Right lung (tissue), 5 donors: ENCODE data around the gene SPPL3. TPM values are rescaled to one million over a fixed set of nuclear protein-coding genes. Genes with fewer than 3 reads are reported as not detected.
A peak's percentile ranks its signal among the peaks of the same experiment; 100 is the strongest.

ENCODE experiments used
- DNase-seq, 2 donors: peaks; one replicate each; pipeline ENCODE4 v3.0.0-alpha.2; 2013
- polyA plus RNA-seq, 5 donors: library from polyadenylated mRNA; unstranded; fragments of 120-200 nt; gene quantifications; one replicate each; pipeline versions ENCODE4 v1.2.1 to v1.2.3, GENCODE V29; 2013; ENCODE audit warnings: inconsistent platforms in 1 of 5, low replicate concordance in 1 of 5; ENCODE audit not compliant: insufficient read length in 5 of 5, insufficient read depth in 1 of 5

The SPPL3 gene
- polyA plus RNA-seq, 5 donors = 67.1 to 76.6 (median 75.5) TPM

DNA sequence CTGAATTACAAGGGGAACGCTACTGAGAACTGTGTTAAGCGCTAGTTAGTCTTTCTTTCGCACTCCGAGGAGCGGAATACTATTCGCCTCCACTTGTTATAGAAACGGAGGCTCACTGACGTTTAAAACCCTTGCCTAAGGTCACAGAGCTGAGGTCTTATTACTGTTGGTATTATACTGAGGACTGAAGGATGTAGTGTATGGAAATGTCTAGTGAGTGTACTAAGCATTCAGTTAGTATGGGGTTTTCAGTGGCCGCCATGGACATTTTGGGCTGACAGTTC is 177.7 kb downstream of the SPPL3 start:
- DNase-seq = no peak

DNA sequence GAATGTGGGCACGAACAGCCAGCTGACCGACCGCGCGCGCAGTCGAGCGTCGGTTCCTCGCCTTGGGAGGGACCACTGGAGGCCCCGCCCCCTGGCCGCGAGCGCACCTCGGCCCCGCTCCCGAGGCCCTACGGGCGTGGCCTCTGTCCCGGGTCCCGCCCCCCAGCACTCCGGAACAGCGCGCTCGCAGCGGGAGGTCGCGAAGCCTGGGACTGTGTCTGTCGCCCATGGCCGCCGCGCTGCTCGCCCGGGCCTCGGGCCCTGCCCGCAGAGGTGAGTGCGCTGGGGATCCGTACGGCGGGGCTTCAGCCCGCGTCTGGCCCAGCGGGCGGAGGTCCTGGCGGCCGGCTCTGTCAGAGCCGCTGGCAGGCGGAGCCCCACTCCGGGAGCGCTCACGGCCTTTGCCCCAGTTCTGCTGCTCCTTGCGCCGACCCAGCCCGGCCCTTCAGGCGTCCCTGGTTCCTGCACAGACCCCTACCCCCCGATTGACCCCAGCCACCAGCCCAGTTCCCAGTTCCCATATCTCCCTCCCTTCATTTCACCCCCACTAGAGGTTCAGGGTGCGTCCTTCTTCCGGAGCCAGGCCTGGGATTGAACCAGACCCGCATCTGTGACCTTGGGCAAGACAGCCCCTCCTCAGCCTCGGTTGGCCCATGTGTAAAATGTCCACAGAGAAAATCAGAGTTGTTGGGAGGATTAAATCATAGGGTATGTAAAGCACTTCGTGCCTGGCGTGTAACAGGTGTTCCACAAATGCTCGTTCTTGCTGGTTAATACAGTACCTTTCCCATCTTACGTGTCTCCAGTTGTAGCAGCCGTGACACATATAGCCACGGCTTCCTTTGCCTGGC is 178.3 kb downstream of the SPPL3 start, which contains the start of gene ACADS:
ACADS (plus strand) TSS at position 168 of the 851 bp plus-strand sequence; CDS start at position 228, 60 bp downstream.
- DNase-seq = peak; percentile 87 to 88

DNA sequence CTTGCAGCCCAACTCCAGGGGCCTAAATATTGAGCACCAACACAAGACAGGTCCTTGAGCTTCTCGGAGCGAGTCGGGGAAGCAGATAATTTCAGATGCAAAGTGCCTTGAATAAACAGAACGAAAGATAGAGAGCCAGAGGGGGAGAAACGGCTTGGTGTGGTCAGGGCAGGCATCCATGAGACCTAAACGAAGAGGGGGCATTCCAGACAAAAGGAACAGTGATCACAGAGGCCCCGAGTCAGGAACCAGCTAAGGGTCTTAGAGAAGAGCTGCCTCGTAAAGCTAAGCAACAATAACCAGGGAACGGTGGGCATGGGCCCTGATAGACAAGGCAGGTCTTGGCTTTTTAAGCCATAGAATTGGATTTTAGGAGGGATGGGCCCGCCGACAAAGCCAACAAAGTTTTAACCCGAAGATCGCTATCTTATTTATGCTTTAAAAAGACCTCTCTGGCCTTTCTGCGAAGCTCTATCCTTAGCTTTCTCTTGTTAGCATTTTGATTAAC is 179.0 kb downstream of the SPPL3 start:
- DNase-seq = no peak

DNA sequence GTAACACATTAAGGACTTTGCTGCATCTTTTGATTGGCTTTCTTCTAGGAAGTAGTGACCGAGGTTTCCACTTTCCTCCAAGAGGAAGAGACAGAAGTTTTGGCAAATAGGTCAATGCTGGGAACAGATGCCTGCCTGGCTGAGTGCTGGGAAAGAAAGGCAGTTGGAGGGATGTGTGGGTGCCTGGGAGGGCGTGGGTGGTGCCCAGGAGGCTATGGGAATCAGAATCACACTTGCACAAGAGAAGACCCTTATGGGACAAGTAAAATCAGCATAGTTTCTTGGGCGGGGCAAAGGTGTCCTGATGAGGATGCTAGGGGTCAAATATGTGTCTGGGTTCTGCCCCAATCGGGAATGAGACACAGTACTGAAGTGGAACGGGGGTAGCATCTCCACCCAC is 179.4 kb downstream of the SPPL3 start:
- DNase-seq = no peak

DNA sequence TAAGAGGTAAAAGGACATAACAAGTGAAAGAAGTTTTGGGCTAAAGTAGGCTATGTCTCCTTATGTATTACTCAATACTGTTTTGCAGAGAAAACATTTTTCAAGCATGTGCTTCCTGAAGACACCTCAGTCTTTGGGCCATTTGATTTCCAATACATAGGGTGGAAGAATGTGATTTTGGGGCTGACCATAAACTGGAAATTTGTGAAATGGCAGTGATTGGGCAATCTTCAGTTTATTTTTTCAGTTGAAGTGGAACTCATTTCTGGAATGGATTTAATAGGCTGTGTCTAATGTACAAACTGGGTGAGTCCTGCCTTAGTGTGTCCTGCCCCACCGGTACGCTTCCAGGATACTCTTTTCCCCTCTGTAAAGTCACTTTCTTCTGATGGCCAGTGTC is 181.4 kb downstream of the SPPL3 start:
- DNase-seq = no peak

DNA sequence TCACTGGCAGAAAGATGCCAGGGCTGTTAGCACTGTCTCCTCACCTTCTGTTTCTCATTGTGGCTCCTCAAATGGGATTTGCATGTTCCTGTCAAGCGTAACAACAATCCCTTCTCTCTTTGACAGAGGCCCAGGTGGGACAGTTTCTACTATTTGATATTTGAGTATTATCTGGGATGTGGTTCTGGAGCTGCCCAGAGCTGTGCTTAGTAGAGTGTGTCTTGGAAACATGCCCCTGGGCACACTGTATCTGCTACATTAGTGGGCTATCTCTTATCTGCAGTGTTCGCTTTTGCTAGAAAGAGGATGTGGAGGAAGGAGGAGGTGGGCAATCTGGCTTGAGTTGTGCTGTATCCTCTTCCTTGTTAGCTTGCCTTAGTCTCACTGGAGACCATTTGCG is 182.3 kb downstream of the SPPL3 start:
- no peak for DNase-seq

DNA sequence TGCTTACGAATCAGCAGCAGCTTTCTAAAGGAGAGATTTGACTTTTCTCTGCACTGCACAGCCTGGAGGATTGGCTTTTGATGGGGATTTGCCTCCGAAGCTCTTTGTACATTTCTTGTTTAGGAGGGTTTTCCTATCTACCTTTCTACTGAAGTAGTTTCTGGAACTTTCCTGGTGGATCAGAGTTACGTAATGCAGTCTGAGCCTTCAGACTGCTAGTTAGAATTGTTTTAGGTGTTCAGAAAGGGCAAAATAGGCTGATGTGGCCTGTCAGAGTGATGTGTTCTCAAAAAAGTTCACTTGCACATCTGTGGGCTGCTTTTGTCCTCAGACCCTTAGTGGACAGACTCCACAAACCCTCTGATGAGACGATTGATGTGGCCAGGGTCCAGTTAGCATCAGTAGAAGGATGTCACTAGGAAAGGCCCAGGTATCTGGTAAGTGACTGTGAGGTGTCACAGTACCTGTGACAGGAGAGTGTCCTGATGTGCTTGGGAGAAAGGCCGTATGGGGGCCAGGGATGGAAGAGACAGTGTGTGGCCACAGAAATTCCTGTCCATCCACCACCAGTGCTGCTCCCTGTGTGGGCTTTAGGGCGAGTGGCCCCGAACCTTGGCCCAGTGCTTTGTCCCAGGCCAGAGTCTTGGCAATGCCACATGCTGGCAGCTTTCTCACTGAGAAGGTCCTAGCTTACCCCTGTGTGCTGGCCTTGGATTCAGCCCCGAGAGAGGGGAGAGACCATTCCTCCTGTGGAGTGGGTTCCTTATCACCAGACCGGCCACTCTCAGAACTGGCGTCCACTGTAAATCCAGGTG is 183.0 kb downstream of the SPPL3 start:
- no peak for DNase-seq

DNA sequence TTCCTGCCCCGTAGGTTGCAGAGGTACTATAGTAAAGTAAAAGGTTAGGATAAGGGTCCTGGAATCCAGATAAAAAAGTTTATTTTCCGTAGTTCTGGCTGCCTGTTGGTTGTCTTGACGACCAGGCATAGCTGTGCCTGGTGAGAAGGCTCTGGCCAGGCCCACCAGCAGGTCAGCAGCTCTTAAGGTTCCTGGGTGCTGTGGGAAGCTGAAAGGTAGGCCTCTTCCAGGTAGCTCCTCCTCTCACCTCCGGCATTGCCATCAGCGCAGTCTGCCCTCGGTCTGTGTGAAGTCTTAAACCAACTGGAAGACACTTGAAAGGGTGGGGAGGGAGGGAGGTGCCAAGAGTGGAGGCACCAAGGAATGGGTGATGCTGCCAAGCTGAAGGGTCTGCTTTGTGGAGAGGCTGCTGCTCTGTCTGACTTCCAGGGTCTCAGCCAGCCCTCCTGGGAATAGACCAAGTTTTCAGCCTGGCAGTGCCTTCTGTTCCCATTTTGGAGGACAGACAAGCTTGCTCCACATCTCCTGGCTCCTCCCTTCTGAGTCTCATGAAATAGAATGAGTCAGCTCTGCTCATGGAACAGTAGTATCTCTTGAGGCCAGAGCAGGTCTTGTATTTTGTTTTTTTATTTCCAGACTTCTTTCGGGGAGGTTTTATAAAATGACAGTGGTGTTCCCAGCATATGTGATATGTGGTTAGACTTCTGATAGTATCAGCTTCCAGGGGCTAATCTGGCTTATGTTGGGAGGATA is 183.7 kb downstream of the SPPL3 start:
- no peak for DNase-seq

DNA sequence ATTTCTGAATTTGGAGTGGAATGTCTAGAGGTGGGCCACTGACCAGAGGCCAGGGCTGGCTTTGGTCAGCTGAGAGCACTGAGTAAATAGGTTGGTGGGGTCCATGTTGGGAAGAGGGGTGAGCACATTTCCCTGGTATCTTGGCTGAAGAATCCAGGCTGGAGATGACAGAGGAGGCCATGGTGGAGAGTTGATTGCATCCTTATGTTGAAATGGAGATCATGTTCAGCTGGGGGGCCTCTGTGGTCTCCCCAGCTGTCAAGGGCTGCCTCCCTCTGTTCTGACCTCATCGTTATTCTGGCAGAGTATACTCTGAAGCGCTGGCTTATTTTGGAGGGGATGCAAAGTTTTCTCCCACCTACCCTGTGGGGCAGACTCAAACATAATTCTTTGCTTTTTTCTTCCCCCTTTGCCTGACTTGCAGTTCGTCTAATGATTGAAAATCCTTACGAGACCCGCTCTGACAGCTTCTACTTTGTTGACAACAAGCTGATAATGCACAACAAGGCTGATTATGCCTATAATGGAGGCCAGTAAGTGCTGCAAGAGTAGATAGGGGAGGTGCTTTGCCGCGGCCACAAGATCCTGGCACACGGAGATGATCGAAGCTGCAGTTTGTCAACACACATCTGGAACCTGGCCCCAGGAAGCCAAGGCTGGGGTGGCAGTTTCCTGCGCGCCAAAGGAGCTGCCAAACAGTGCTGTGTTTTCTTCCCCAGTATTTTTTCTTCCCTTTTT is 184.5 kb downstream of the SPPL3 start:
- no peak for DNase-seq

DNA sequence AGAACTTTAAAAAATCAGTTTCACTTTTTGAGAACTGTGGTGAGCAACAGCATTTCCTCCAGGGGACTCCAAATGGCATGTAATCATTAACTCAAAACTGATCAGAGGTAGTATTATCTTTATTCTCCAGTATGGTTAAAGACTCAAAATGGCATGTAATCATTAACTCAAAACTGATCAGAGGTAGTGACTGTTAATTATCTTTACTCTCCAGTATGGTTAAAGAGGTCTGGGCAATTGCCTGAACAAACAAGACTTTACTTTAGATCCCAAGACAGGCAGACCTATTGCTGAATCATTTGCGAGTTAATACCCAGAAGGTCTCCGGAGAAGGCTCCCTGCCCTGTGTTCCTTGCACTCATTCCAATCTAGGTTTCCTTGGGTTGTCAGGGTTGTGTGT is 185.1 kb downstream of the SPPL3 start:
- DNase-seq = no peak

DNA sequence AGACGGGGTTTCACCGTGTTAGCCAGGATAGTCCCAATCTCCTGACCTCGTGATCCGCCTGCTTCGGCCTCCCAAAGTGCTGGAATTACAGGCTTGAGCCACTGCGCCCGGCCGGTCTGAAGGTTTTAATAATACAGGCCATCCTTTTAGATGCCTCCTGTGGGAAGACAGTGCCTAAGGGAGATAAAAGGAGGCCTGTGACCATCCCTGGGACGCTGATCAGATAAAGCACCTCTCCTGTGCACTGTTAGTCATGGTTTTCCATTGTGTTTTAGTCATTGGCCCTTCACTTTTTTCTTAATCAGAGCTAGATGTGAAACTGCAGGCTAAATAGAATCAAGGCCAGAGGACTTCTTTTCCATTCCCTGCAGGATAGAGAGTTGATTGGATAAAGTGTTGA is 186.1 kb downstream of the SPPL3 start:
- no peak for DNase-seq

DNA sequence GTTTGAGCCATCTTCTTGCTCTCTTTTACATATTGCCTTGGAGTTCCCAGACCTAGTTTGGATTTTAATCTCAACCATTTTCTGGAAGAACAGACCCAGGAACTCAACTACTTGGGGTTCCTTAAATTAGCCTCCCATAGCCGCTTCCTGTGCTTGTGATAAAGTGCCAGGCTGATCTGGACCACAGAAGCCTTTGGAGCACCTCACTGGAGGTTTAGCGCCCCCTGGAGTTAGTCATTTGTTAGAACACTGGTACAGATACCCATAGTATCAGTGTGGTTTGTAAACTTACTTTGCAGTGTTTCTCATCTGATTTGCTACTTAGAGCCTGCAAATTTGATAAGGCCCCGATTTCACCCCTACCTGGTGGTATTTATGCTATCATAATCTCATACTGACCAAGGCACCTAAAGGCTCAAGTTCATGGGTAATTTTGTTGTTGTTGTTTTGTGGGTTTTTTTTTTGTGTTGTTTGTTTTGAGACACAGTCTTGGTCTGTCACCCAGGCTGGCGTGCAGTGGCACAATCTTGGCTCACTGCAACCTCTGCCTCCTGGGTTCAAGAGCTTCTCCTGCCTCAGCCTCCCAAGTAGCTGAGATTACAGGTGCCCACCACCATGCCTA is 190.2 kb downstream of the SPPL3 start:
- DNase-seq = peak; percentile 58 to 69

DNA sequence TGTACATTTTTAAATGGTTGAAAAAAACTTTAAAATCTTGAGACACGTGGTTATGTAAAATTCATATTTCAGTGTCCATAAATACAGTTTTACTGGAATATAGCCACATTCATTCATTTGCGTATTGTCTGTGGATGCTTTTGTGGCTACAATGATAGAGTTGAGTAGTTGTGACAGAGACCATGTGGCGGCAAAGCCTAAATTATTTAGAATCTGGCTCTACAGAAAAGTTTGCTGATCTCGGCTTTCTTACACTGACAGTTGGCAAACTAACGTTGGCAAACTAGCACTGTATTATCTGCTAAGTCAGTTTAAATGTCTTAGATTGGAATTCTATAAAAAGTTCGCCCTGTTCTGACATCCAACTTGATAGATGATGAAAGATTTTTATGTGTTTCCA is 191.5 kb downstream of the SPPL3 start:
- DNase-seq = peak in 1 of 2 donors; percentile 53

Other genes with a start within 250 kb of the SPPL3 start
- gene MLEC, start 217.2 kb downstream of the SPPL3 start, polyA plus RNA-seq = 100 to 1,000 TPM; 159 to 195 (median 168) TPM
- gene UNC119B, start 193.9 kb downstream of the SPPL3 start, polyA plus RNA-seq = 10 to 100 TPM; 44.3 to 62.8 (median 54.0) TPM
- 10 to 100 TPM in 4 of 5 donors, 1 to 10 TPM in 1; 8.8 to 17.5 (median 11.9) TPM for gene ACADS, start 178.5 kb downstream of the SPPL3 start, polyA plus RNA-seq
- 1 to 10 TPM; 1.5 to 3.3 (median 2.5) TPM for gene HNF1A, start 74.2 kb upstream of the SPPL3 start, polyA plus RNA-seq
- 10 to 100 TPM; 16.7 to 20.8 (median 17.4) TPM for gene C12orf43, start 112.1 kb upstream of the SPPL3 start, polyA plus RNA-seq
- gene OASL, start 134.9 kb upstream of the SPPL3 start, polyA plus RNA-seq = under 1 TPM; 0.06 to 0.46 (median 0.18) TPM
- 1 to 10 TPM; 1.5 to 2.4 (median 1.6) TPM for gene P2RX7, start 228.5 kb upstream of the SPPL3 start, polyA plus RNA-seq